ENCODE results near the gene CHN2. TPM values are rescaled to one million over a fixed set of nuclear protein-coding genes. Genes with fewer than 3 reads are reported as not detected.

CHN2 gene
- total RNA-seq, 2 experiments from 2014 or later: 1.7 to 1.8 TPM

GRCh38 chr7:29418056-29418455 lies 223.5 kb downstream of the CHN2 start:
- Mint-ChIP-seq H3K4me3 (no peak overlapping the region), H3K4me1 (ENCODE audit: low read depth) (no peaks in the 10 kb centered on the region), H3K36me3 (ENCODE audit: low read depth) (no peaks in the 10 kb centered on the region), H3K27me3 (no peaks in the 10 kb centered on the region), H3K9me3 (no peaks in the 10 kb centered on the region), H3K27ac (no peak overlapping the region)
- no peak for ATAC-seq
- CTCF ChIA-PET: interaction anchor here (0.9 to 1.4 kb wide), 3 partner anchors 8 to 295 kb away, joined by 3 to 4 read pairs (median 4); no protein-coding TSS in a partner anchor
- intact Hi-C loops (cut with micrococcal nuclease): no loop called here
- no peak for TF ChIP-seq CTCF (IDR thresholded peaks at IDR 0.05)
- DNase-seq: no peak
- POLR2A ChIA-PET: no interaction called here

DNA sequence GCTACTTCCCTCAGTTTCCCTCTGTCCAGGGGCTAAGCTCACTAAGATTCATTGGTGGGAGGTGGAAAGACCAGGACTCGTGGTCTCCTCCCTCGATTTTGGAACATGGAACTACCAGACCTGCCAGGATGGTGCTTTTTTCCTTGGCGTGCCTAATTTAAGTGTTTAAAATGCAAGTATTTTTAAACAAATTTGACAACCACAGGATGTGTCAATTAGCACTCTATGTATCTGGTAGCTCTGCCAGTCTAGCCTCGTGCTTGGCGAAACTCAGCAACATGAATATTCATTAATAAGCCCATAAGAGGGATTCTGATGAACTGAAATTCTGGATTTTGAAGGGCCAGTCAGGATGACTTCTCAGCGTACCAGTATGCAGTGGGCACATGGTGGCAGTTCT lies 224.1 kb downstream of the CHN2 start:
- Mint-ChIP-seq H3K27ac (no peak overlapping the region), H3K4me3 (no peak overlapping the region), H3K4me1 (ENCODE audit: low read depth) (no peaks in the 10 kb centered on the region), H3K27me3 (no peaks in the 10 kb centered on the region), H3K36me3 (ENCODE audit: low read depth) (no peaks in the 10 kb centered on the region), H3K9me3 (no peaks in the 10 kb centered on the region)
- ATAC-seq: no peak
- ChIA-PET CTCF (interaction anchor here (0.9 to 1.7 kb wide), 4 partner anchors 9 to 295 kb away, joined by 3 to 6 read pairs (median 4); no protein-coding TSS in a partner anchor), POLR2A (no interaction called here)
- intact Hi-C loops (cut with micrococcal nuclease): no loop called here
- no peak for DNase-seq
- no peak for TF ChIP-seq CTCF (IDR thresholded peaks at IDR 0.05)

GRCh38 chr7:29420011-29420410 lies 225.4 kb downstream of the CHN2 start:
- intact Hi-C loops (cut with micrococcal nuclease): no loop called here
- Mint-ChIP-seq H3K9me3 (no peaks in the 10 kb centered on the region), H3K27ac (no peak overlapping the region), H3K4me3 (no peak overlapping the region), H3K36me3 (ENCODE audit: low read depth) (no peaks in the 10 kb centered on the region), H3K27me3 (no peaks in the 10 kb centered on the region), H3K4me1 (ENCODE audit: low read depth) (no peaks in the 10 kb centered on the region)
- TF ChIP-seq CTCF (IDR thresholded peaks at IDR 0.05): no peak
- no peak for ATAC-seq
- no peak for DNase-seq
- ChIA-PET CTCF (interaction anchor here (1.7 kb wide), 1 partner anchor 230 kb away, joined by 6 read pairs; no protein-coding TSS in a partner anchor), POLR2A (no interaction called here)

DNA sequence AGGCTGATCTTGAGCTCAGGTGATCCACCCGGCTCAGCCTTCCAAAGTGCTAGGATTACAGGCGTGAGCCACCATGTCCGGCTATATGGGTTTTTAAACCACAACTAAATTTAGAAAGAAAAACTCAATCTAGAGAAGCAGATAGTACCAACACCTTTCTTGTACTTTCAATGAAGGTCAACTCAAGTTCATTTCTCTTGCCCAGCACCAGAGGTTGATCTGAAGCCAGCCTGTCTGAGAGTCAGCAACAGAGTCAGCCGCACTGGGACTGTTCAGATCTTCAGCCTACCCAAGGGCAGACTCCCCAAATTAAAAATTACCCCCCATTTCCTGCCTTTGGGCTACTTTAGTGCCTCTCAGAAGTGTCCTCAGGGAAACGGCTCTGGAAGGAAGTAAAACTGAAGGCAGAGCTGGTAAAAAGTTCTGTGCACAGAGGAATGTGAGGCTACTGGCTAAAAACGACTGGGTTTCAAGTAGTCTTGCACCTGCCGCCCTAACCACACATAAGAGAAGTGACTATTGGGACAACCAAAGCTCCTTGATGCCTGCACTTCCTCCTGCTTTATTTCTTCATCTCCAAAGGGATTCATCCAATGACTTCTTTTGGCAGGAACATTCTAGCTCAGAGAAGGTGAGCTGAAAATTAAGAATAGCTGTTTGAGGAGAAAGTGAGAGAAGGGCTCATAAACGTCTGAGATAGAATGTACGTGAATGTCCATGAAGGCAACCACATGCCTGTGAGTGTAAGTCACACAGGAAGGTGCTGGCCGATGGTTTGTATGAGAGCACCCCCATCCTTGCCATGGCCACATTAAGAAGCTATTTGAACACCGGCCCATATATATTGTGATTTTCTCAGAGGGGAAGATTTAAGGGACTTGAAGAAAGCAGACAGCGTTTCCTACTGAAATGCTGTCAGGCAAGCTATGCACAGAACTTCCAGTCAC lies 226.7 kb downstream of the CHN2 start:
- intact Hi-C loops (cut with micrococcal nuclease): no loop called here
- ATAC-seq: no peak
- H3K27ac Mint-ChIP-seq: no peak overlapping the region
- H3K4me3 Mint-ChIP-seq: no peak overlapping the region
- no peaks in the 10 kb centered on the region for H3K4me1 Mint-ChIP-seq (ENCODE audit: low read depth)
- TF ChIP-seq CTCF (IDR thresholded peaks at IDR 0.05): no peak
- no peak for DNase-seq
- ChIA-PET POLR2A (no interaction called here), CTCF (interaction anchor here (1.0 to 3.0 kb wide), 5 partner anchors 11 to 499 kb away, joined by 3 to 8 read pairs (median 4); no protein-coding TSS in a partner anchor)
- no peaks in the 10 kb centered on the region for H3K9me3 Mint-ChIP-seq
- H3K36me3 Mint-ChIP-seq (ENCODE audit: low read depth): no peaks in the 10 kb centered on the region
- H3K27me3 Mint-ChIP-seq: no peaks in the 10 kb centered on the region

DNA sequence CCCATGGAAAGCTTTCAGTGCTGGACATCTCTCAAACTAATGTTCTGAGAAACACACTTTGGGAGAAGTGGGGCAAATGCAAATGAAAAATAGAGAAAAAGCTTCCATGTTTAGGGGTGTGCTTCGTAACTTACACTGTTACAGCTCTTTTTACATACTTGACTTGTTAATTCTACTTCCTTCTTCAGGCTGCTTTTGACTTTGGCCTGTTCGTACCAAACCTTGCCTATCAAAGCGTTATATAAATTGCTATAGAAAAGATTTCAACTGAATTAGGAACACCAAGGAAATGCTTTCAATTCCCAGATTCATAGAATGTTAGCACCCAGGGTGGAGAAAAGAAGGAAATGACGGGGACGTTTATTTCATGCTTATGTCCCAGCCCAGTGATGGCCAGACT lies 228.3 kb downstream of the CHN2 start:
- no peak overlapping the region for H3K27ac Mint-ChIP-seq
- H3K4me3 Mint-ChIP-seq: no peak overlapping the region
- no peak for TF ChIP-seq CTCF (IDR thresholded peaks at IDR 0.05)
- CTCF ChIA-PET: interaction anchor here (1.2 to 3.0 kb wide), 4 partner anchors 9 to 501 kb away, joined by 3 to 8 read pairs (median 6); no protein-coding TSS in a partner anchor
- ATAC-seq: no peak
- no peaks in the 10 kb centered on the region for H3K4me1 Mint-ChIP-seq (ENCODE audit: low read depth)
- DNase-seq: no peak
- H3K27me3 Mint-ChIP-seq: no peaks in the 10 kb centered on the region
- intact Hi-C loops (cut with micrococcal nuclease): no loop called here
- H3K9me3 Mint-ChIP-seq: no peaks in the 10 kb centered on the region
- no peaks in the 10 kb centered on the region for H3K36me3 Mint-ChIP-seq (ENCODE audit: low read depth)
- POLR2A ChIA-PET: no interaction called here

Measured in activated CD8-positive, alpha-beta T cell treated with anti-CD3 and anti-CD28 coated beads for 36 hours (primary cell).